Measurements from ENCODE around the gene ADGRF3.

The ADGRF3 gene

GRCh38 chr2:26387189-26387588, 40.6 kb upstream of the ADGRF3 start:
- Histone ChIP-seq H3K23ac (ENCODE audit: low read depth, low read length, poor library complexity) (no peak overlapping the region), H3K9me3 (replicated peaks in 1 of 2; ENCODE audit: control insufficient read depth in 2 of 2, insufficient read depth in 1 of 2, low read depth in 1 of 2, low read length in 2 of 2) (no peaks in the 10 kb centered on the region), H3K4me3 (ENCODE audit: low read length in 2 of 2) (no peak overlapping the region), H2BK120ac (ENCODE audit: low read depth, low read length) (no peak overlapping the region), H4K8ac (ENCODE audit: low read depth, low read length) (no peak overlapping the region), H2BK15ac (ENCODE audit: low read length) (no peak overlapping the region), H3K27ac (replicated peaks; ENCODE audit: low read length) (no peak overlapping the region), H3K4me1 (ENCODE audit: control insufficient read depth in 2 of 2, insufficient read depth in 1 of 2, low read depth in 1 of 2, low read length in 2 of 2) (peaks cover 0 to 2% of the 10 kb centered on the region in 2 donors), H4K91ac (ENCODE audit: low read depth, low read length, poor library complexity) (no peak overlapping the region), H2AFZ (ENCODE audit: low read length) (no peak overlapping the region), H3K79me1 (ENCODE audit: low read depth, low read length) (no peaks in the 10 kb centered on the region), H2BK12ac (ENCODE audit: low read length) (no peak overlapping the region), H3K14ac (ENCODE audit: low read length) (no peak overlapping the region), H2BK5ac (ENCODE audit: low read length) (no peak overlapping the region), H3K36me3 (replicated peaks in 1 of 2; ENCODE audit: control insufficient read depth in 2 of 2, insufficient read depth in 2 of 2, low read length in 2 of 2) (peaks cover 5 to 97% of the 10 kb centered on the region in 2 donors), H3K9ac (ENCODE audit: low read depth, low read length, poor library complexity) (no peak overlapping the region), H3K4me2 (ENCODE audit: insufficient read depth, low read length, poor library complexity, severe bottlenecking) (no peak overlapping the region), H2AK5ac (ENCODE audit: low read depth, low read length) (no peak overlapping the region), H3K18ac (ENCODE audit: low read length) (no peak overlapping the region), H3K4ac (ENCODE audit: low read length) (no peak overlapping the region), H3K27me3 (ENCODE audit: control insufficient read depth in 3 of 3, insufficient read depth in 3 of 3, low read depth in 1 of 3, low read length in 3 of 3) (no peaks in the 10 kb centered on the region)
- no CpG with 5 or more reads among the region's 4 CpGs for WGBS, 2 donors (ENCODE audit: extremely low coverage in 2 of 2, insufficient read length in 2 of 2, insufficient replicate concordance in 1 of 2)
- DNase-seq (ENCODE audit: low spot score) = no peak

- Histone ChIP-seq H3K36me3 (replicated peaks in 1 of 2; ENCODE audit: control insufficient read depth in 2 of 2, insufficient read depth in 2 of 2, low read length in 2 of 2) (peaks cover 1 to 96% of the 10 kb centered on the region in 2 donors), H2BK15ac (ENCODE audit: low read length) (no peak overlapping the region)
Observed at GRCh38 chr2:26384597-26384996, 38.0 kb upstream of the ADGRF3 start.

GRCh38 chr2:26384183-26384582, 37.6 kb upstream of the ADGRF3 start:
- Histone ChIP-seq H3K27ac (replicated peaks; ENCODE audit: low read length) (no peak overlapping the region), H3K4ac (ENCODE audit: low read length) (no peak overlapping the region), H3K79me1 (ENCODE audit: low read depth, low read length) (no peaks in the 10 kb centered on the region), H4K8ac (ENCODE audit: low read depth, low read length) (no peak overlapping the region), H3K36me3 (replicated peaks in 1 of 2; ENCODE audit: control insufficient read depth in 2 of 2, insufficient read depth in 2 of 2, low read length in 2 of 2) (peaks cover 1 to 96% of the 10 kb centered on the region in 2 donors), H2AK5ac (ENCODE audit: low read depth, low read length) (no peak overlapping the region), H2BK120ac (ENCODE audit: low read depth, low read length) (no peak overlapping the region), H3K14ac (ENCODE audit: low read length) (no peak overlapping the region), H4K91ac (ENCODE audit: low read depth, low read length, poor library complexity) (no peak overlapping the region), H3K9me3 (replicated peaks in 1 of 2; ENCODE audit: control insufficient read depth in 2 of 2, insufficient read depth in 1 of 2, low read depth in 1 of 2, low read length in 2 of 2) (no peaks in the 10 kb centered on the region), H3K4me2 (ENCODE audit: insufficient read depth, low read length, poor library complexity, severe bottlenecking) (no peak overlapping the region), H3K4me1 (ENCODE audit: control insufficient read depth in 2 of 2, insufficient read depth in 1 of 2, low read depth in 1 of 2, low read length in 2 of 2) (peaks cover 0 to 2% of the 10 kb centered on the region in 2 donors), H3K9ac (ENCODE audit: low read depth, low read length, poor library complexity) (no peak overlapping the region), H2BK12ac (ENCODE audit: low read length) (no peak overlapping the region), H2BK5ac (ENCODE audit: low read length) (no peak overlapping the region), H2BK15ac (ENCODE audit: low read length) (no peak overlapping the region), H3K4me3 (ENCODE audit: low read length in 2 of 2) (no peak overlapping the region), H3K27me3 (ENCODE audit: control insufficient read depth in 3 of 3, insufficient read depth in 3 of 3, low read depth in 1 of 3, low read length in 3 of 3) (no peaks in the 10 kb centered on the region), H3K23ac (ENCODE audit: low read depth, low read length, poor library complexity) (no peak overlapping the region), H3K18ac (ENCODE audit: low read length) (no peak overlapping the region), H2AFZ (ENCODE audit: low read length) (no peak overlapping the region)
- no CpG with 5 or more reads among the region's 9 CpGs for WGBS, 2 donors (ENCODE audit: extremely low coverage in 2 of 2, insufficient read length in 2 of 2, insufficient replicate concordance in 1 of 2)
- no peak for DNase-seq (ENCODE audit: low spot score)

More at GRCh38 chr2:26384597-26384996, 38.0 kb upstream of the ADGRF3 start:
- H3K9me3 ChIP-seq (replicated peaks in 1 of 2; ENCODE audit: control insufficient read depth in 2 of 2, insufficient read depth in 1 of 2, low read depth in 1 of 2, low read length in 2 of 2) = no peaks in the 10 kb centered on the region
- H3K4me2 ChIP-seq (ENCODE audit: insufficient read depth, low read length, poor library complexity, severe bottlenecking) = no peak overlapping the region
- H3K4ac ChIP-seq (ENCODE audit: low read length) = no peak overlapping the region
- H4K91ac ChIP-seq (ENCODE audit: low read depth, low read length, poor library complexity) = no peak overlapping the region
- peaks cover 0 to 2% of the 10 kb centered on the region in 2 donors for H3K4me1 ChIP-seq (ENCODE audit: control insufficient read depth in 2 of 2, insufficient read depth in 1 of 2, low read depth in 1 of 2, low read length in 2 of 2)
- no peak overlapping the region for H2BK120ac ChIP-seq (ENCODE audit: low read depth, low read length)
- H3K27me3 ChIP-seq (ENCODE audit: control insufficient read depth in 3 of 3, insufficient read depth in 3 of 3, low read depth in 1 of 3, low read length in 3 of 3) = no peaks in the 10 kb centered on the region
- no peak overlapping the region for H3K18ac ChIP-seq (ENCODE audit: low read length)
- no peak overlapping the region for H3K27ac ChIP-seq (replicated peaks; ENCODE audit: low read length)
- no peak overlapping the region for H2AFZ ChIP-seq (ENCODE audit: low read length)
- H4K8ac ChIP-seq (ENCODE audit: low read depth, low read length) = no peak overlapping the region
- no peak overlapping the region for H2BK12ac ChIP-seq (ENCODE audit: low read length)
- H2BK5ac ChIP-seq (ENCODE audit: low read length) = no peak overlapping the region
- no peak overlapping the region for H3K23ac ChIP-seq (ENCODE audit: low read depth, low read length, poor library complexity)
- DNase-seq (ENCODE audit: low spot score) = no peak
- no peak overlapping the region for H2AK5ac ChIP-seq (ENCODE audit: low read depth, low read length)
- no peaks in the 10 kb centered on the region for H3K79me1 ChIP-seq (ENCODE audit: low read depth, low read length)
- no peak overlapping the region for H3K14ac ChIP-seq (ENCODE audit: low read length)
- no peak overlapping the region for H3K9ac ChIP-seq (ENCODE audit: low read depth, low read length, poor library complexity)
- H3K4me3 ChIP-seq (ENCODE audit: low read length in 2 of 2) = no peak overlapping the region

- H3K14ac ChIP-seq (ENCODE audit: low read length) = no peak overlapping the region
- no peaks in the 10 kb centered on the region for H3K79me1 ChIP-seq (ENCODE audit: low read depth, low read length)
- no peak overlapping the region for H3K4me3 ChIP-seq (ENCODE audit: low read length in 2 of 2)
- H3K36me3 ChIP-seq (replicated peaks in 1 of 2; ENCODE audit: control insufficient read depth in 2 of 2, insufficient read depth in 2 of 2, low read length in 2 of 2) = peaks cover 5 to 96% of the 10 kb centered on the region in 2 donors
- H2AFZ ChIP-seq (ENCODE audit: low read length) = no peak overlapping the region
- no peak overlapping the region for H2BK5ac ChIP-seq (ENCODE audit: low read length)
- no peak overlapping the region for H3K4me2 ChIP-seq (ENCODE audit: insufficient read depth, low read length, poor library complexity, severe bottlenecking)
- no peak overlapping the region for H4K91ac ChIP-seq (ENCODE audit: low read depth, low read length, poor library complexity)
- DNase-seq (ENCODE audit: low spot score) = no peak
- H2BK15ac ChIP-seq (ENCODE audit: low read length) = no peak overlapping the region
- no CpG with 5 or more reads among the region's 3 CpGs for WGBS, 2 donors (ENCODE audit: extremely low coverage in 2 of 2, insufficient read length in 2 of 2, insufficient replicate concordance in 1 of 2)
- no peak overlapping the region for H3K4ac ChIP-seq (ENCODE audit: low read length)
- H4K8ac ChIP-seq (ENCODE audit: low read depth, low read length) = no peak overlapping the region
- H3K23ac ChIP-seq (ENCODE audit: low read depth, low read length, poor library complexity) = no peak overlapping the region
- no peaks in the 10 kb centered on the region for H3K9me3 ChIP-seq (replicated peaks in 1 of 2; ENCODE audit: control insufficient read depth in 2 of 2, insufficient read depth in 1 of 2, low read depth in 1 of 2, low read length in 2 of 2)
- no peak overlapping the region for H3K9ac ChIP-seq (ENCODE audit: low read depth, low read length, poor library complexity)
- no peak overlapping the region for H3K27ac ChIP-seq (replicated peaks; ENCODE audit: low read length)
- H2BK12ac ChIP-seq (ENCODE audit: low read length) = no peak overlapping the region
- H3K4me1 ChIP-seq (ENCODE audit: control insufficient read depth in 2 of 2, insufficient read depth in 1 of 2, low read depth in 1 of 2, low read length in 2 of 2) = peaks cover 0 to 2% of the 10 kb centered on the region in 2 donors
- no peaks in the 10 kb centered on the region for H3K27me3 ChIP-seq (ENCODE audit: control insufficient read depth in 3 of 3, insufficient read depth in 3 of 3, low read depth in 1 of 3, low read length in 3 of 3)
- H3K18ac ChIP-seq (ENCODE audit: low read length) = no peak overlapping the region
- H2AK5ac ChIP-seq (ENCODE audit: low read depth, low read length) = no peak overlapping the region
- no peak overlapping the region for H2BK120ac ChIP-seq (ENCODE audit: low read depth, low read length)
Observed at GRCh38 chr2:26382564-26382963, 36.0 kb upstream of the ADGRF3 start.
